ENCODE measurements around the gene TSKU.

GRCh38 chr11:76791861-76792260 is 8.7 kb downstream of the TSKU start:
- no peak for TF ChIP-seq CTCF (conservative IDR thresholded peaks at IDR 0.05; ENCODE audit: low read depth in 2 of 2)
- no peak for TF ChIP-seq JUNB (IDR thresholded peaks at IDR 0.05; ENCODE audit: unreplicated experiment)
- no peak for TF ChIP-seq EZH2 (IDR thresholded peaks at IDR 0.05; ENCODE audit: low read depth, unreplicated experiment)
- no peak for TF ChIP-seq EZH2phosphoT487 (IDR thresholded peaks at IDR 0.05; ENCODE audit: unreplicated experiment)
- no peak for TF ChIP-seq POLR2AphosphoS5 (IDR thresholded peaks at IDR 0.05; ENCODE audit: low read depth)
- no peak for TF ChIP-seq REST (IDR thresholded peaks at IDR 0.05; ENCODE audit: unreplicated experiment)
- no peak for TF ChIP-seq CREB1 (CRISPR knock-in tag; IDR thresholded peaks at IDR 0.05; ENCODE audit: low read depth)

All from GM23338 (cell line).